HG03432 (cell line): ENCODE results near the gene ARFGAP1.

Experiments
- ATAC-seq: cut with Tn5 transposase; IDR thresholded peaks from one replicate; pipeline ENCODE4 v1.9.1; 2021; ENCODE audit warnings: mild to moderate bottlenecking, moderate library complexity; ENCODE audit not compliant: unreplicated experiment

ARFGAP1 gene

DNA sequence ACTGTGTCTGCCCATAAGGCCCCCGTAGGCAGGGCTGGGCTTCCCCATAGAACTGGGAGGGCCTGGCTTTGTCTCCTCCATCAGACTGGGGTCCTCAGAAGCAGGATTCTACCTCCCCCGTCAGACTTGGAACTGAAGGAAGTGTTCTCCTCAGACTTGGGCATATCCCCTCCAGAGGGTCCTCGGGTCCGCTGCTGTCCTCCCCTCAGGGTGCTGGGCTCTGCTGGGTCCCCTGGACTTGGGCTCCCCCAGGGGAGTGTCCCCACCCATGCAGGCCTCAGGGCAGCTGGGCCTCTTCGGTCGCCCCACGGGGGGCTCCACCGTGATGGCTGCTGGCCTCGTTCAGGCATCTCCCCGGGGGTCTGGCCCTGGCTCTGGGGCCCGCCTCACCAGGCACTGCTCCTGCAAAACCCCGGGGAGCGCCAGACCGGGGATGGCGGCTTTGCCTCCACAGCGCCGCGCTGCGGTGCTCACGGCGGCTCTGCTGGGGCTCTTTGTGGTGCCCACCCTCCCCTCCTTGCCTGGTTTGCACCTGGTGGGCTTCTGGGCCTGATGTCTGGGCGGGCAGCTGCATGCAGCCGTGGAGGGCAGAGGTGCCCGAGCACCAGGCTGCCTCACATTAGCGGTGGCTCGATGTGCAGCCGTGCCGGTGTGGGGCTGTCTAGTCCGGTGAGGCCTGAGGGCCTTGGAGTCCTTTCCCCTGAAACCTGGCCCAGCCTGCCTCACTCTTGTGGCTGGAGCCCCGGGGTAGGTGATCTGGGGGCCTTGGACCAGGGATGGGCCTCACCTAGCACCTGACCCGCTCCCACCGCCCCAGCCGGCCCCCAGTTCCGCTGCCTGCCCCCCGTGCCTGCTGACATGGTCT, 34.3 kb downstream of the ARFGAP1 start:
- no peak for ATAC-seq

DNA sequence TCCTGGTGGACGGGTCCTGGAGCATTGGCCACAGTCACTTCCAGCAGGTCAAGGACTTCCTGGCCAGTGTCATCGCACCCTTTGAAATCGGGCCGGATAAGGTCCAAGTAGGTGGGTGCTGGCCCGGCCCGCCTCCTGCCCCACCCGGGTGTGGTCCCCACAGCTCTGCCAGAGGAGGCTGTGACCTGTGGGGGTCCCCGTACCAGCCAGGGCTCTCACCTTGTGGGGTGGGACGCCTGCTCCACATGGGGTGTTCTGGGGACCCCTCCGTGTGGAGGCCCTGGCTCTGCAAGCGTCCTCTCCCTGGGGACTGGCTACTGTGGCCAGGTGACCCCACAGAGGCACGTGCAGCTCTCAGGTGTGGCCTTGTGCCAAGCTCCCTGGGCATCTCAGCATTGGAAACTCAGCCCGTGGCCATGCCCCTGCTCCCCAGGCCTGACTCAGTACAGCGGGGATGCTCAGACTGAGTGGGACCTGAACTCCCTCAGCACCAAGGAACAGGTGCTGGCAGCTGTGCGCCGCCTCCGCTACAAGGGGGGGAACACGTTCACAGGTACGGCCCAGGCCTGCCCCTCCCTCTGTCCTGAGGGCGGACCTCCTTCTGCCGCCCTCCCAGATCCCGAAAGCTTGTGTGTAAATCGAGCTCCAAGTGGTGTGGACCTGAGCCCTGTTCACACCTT, 35.1 kb downstream of the ARFGAP1 start:
- ATAC-seq: no peak

DNA sequence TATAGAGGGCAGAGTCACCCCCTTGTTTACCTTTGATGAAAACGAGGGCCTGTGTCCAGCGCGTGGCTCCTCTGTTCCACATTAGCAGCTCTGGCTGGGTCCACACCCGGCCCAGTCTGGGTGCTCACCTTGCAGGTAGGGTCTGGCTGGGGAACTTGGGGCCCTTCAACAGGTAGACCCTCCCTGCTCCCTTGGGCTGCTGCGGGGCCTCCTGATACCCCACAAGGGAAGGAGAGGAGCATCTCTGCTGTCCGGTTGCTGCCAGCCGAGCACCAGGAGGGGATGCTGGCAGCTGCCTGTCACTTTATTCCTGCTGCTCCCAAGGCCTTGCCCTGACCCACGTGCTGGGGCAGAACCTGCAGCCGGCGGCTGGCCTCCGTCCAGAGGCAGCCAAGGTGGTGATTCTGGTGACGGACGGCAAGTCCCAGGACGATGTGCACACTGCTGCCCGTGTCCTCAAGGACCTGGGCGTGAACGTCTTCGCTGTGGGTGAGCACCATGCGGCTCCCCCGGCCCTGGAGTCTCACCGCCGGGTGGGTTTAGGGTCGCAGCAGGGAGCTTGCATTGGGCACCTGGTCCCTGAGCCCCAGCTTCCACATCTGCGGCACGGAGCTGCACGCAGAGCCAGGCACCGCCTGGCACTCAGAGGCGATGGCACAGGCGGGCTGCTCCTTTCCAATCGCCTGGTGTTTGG, 35.8 kb downstream of the ARFGAP1 start:
- ATAC-seq: no peak

DNA sequence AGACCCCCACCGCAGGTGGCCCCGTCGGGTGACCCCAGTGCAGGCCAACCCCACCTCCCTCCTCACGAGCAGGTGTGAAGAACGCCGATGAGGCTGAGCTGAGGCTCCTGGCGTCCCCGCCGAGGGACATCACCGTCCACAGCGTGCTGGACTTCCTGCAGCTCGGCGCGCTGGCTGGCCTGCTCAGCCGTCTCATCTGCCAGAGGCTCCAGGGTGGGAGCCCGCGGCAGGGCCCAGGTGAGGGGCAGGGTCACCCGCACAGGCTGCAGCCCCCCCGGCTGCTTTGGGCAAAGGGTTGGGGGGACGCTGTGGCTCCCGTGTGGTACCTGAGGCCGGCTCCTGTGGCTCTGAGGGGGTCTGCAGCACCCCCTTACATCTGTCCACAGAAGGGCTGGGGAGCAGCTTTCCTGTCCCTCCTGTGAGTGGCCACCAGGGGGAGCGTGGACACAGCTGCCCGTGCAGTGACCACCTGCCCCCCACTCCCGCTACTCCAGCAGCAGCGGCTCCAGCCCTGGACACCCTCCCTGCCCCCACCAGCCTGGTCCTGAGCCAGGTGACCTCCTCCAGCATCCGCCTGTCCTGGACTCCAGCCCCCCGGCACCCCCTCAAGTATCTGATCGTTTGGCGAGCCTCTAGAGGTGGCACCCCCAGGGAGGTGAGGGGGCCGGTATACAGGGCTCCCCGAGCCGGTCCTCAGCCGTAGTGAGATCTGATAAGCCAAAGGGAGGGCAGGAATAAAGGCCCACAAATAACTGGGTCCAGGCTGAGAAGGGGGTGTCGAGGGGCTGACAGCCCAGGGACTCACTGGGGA, 36.9 kb downstream of the ARFGAP1 start:
- ATAC-seq: no peak

DNA sequence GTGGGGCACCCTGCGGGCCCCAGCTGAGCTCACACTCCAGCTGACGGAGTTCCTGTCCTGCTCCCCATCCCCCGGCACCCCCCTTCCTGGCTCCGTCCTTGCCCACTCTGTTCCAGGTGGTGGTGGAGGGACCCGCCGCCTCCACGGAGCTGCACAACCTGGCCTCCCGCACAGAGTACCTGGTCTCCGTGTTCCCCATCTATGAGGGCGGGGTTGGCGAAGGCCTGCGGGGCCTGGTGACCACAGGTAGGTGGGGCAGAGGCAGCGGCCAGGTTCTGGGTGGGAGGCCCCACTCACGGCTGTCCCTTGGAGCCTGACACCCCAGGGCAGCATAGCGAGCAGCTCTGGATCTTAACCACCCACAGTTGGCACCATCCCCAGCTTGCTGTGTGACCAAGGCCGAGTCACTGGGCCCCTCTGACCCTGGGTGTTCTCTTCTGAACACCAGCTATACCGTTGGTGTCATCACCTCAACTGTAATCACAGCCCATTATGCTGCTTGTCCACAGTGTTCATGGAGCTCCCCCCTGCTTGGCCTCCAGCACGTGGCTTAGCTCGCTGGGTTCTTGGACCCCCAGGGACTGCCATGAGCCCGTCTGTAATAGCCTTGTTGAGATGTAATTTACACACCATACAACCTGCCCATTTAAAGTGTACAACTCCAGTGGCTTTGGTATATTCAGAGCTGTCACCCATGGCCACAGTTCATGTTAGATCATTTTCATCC, 37.8 kb downstream of the ARFGAP1 start:
- ATAC-seq: no peak

DNA sequence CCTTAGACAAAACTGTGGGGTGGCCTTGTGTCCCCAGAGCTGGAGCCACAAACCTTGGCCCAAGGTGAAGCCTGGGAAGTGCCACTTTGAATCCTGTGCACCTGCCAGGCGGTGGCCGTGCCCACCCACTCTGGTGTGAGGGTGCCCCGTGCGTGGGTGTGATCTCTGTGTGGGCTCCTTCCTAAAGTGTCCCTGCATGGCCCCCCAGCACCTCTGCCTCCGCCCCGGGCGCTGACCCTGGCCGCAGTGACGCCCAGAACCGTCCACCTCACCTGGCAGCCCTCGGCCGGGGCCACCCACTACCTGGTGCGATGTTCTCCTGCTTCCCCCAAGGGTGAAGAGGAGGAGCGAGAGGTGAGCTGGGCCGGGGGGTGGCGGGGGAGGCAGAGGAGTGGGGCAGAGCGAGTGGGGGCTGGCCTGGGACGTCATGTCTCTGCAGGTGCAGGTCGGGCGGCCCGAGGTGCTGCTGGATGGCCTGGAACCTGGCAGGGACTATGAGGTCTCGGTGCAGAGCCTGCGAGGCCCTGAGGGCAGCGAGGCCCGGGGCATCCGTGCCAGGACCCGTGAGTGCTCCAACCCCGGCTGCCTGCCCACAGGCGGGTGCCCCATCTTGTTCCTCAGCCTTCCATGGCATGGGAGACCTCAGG, 38.7 kb downstream of the ARFGAP1 start:
- ATAC-seq: no peak

DNA sequence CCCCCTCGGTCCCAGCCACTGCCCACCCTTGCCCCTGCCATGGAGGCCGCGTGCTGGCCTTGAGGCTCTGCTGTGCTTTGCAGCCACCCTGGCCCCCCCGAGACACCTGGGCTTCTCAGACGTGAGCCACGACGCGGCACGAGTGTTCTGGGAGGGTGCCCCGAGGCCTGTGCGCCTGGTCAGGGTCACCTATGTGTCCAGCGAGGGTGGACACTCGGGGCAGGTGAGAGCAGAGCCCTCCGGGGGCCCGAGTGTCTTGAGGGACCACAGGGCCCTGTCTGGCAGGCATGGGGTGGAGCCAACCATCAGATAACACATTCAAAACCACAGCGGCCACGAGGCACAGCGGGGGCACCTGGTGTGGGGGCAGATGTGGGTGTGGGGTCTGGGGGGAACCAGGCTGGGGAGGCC, 39.2 kb downstream of the ARFGAP1 start:
- ATAC-seq: no peak

DNA sequence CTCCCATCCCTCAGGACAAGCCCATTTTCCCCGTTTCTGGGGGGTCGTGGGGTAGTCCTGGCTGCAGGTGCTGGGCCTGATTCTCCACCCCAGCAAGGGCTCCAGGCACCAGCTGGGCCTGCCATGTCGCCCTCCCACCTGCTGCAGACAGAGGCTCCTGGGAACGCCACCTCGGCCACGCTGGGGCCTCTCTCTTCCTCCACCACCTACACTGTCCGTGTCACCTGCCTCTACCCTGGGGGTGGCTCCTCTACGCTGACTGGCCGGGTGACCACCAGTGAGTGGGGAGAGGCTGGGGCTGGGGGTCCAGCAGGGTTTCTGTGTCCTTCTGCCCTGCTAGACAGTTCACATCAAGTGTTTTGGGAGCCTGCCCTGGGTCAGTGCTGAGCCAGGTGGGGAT, 39.7 kb downstream of the ARFGAP1 start:
- no peak for ATAC-seq

DNA sequence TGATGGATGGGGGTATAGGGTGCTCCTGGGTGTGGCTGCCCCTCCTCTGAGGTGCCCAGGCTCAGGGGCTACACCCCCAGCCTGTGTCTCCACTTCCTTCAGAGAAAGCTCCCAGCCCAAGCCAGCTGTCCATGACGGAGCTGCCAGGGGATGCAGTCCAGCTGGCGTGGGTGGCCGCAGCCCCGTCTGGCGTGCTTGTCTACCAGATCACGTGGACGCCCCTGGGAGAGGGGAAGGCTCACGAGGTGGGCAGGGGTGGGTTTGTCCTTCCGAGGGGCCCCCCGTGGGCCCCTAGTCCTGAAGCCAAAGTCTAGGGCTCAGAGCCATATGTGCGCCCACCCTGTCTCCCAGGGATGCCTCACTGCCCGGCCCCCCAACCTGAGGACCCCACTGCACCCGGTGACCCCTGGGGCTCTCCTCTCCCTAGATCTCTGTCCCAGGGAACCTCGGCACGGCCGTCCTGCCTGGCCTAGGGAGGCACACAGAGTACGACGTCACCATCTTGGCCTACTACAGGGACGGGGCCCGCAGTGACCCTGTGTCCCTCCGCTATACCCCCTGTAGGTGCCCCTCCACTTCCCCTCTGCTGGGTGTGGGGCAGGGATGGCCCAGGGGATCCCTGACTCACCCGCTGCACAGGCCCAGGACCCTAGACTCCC, 40.2 kb downstream of the ARFGAP1 start:
- ATAC-seq: no peak

DNA sequence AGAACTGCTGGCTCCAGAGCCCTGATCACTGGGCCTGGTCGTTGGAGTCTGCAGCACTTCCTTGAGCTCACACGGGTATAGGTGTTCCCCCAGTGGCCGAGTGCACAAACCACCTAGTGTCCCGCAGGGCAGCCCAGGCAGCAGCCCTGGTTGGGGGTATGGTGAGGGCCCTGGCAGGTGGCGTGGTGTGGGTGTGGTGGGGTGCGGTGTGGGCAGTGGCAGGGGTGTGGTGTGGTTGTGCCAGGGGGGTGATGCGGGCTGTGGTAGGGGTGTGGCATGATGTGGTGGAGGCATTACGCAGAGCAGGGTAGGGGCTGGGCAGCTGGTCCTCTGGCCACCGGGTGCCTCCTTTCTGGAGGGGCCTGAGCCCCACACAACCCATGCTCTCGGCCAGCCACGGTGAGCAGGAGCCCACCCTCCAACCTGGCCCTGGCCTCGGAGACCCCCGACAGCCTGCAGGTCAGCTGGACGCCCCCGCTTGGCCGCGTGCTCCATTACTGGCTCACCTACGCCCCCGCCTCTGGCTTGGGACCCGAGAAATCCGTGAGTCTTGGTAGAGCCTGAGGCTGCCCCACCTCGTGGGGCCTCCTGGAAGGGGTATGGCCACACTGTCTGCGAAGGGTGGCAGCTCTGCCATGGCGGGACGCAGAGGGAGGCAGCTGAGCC, 40.9 kb downstream of the ARFGAP1 start:
- ATAC-seq: no peak

DNA sequence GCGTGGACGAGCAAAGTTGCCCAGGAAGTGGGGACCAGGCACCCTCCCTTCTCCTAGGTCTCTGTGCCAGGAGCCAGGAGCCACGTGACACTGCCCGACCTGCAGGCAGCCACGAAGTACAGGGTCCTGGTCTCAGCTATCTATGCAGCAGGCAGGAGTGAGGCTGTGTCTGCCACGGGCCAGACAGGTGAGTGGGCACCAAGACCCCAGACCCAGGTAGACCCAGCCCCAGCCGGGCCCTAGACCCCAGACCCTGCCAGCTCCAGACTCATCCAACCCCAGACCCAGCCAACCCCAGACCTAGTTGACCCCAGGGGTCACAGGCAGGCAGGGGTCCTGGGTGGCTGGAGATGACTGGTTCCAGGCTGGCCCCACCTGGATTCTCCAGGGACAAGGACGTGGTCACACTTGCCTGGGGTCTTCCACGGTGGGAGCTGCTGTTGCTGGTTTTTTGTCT, 41.4 kb downstream of the ARFGAP1 start:
- no peak for ATAC-seq

DNA sequence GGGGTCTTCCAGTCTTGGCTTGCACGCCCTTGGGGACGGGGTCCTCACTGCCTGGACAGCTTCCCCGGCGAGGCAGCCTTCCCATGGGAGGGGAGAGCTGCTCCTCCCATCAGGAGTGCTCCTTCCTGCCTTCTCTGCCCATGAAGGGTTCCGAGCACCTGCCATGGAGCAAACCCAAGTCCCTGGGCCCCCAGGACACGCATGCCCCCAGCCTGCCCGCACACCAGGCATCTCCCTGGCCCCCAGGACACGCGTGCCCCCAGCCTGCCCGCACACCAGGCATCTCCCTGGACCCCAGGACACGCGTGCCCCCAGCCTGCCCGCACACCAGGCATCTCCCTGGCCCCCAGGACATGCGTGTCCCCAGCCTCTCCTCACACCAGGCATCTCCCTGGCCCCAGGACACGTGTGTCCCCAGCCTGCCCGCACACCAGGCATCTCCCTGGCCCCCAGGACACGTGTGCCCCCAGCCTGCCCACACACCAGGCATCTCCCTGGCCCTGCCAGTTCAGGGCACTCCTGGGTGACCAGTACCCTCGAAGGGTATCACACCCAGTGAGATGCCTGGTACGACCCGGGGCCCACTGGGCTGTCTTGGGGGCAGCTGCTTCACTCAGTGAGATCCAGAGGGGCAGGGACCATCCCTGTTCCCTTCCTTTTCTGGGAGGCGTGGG, 42.1 kb downstream of the ARFGAP1 start:
- ATAC-seq: no peak

DNA sequence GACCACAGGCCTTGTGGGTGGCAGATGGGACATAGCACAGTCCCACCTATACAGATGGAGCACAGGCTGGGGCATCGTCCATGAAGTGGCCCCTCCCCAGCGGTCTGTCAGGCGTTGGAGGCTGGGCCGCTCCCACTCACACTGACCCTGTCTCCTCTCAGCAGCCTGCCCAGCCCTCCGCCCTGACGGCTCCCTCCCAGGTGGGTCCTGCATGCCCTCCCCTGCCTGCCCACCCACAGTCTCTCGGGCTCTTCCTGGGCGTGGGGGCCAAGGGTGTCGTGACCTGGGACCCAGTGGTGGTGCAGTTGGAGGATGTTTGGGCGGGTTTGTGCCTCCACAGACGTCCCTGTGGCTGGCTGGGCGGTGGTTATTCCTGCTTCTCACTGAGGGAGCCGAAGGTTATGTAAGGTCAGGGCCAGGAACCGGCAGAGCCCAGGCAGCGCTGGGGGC, 42.7 kb downstream of the ARFGAP1 start:
- no peak for ATAC-seq

DNA sequence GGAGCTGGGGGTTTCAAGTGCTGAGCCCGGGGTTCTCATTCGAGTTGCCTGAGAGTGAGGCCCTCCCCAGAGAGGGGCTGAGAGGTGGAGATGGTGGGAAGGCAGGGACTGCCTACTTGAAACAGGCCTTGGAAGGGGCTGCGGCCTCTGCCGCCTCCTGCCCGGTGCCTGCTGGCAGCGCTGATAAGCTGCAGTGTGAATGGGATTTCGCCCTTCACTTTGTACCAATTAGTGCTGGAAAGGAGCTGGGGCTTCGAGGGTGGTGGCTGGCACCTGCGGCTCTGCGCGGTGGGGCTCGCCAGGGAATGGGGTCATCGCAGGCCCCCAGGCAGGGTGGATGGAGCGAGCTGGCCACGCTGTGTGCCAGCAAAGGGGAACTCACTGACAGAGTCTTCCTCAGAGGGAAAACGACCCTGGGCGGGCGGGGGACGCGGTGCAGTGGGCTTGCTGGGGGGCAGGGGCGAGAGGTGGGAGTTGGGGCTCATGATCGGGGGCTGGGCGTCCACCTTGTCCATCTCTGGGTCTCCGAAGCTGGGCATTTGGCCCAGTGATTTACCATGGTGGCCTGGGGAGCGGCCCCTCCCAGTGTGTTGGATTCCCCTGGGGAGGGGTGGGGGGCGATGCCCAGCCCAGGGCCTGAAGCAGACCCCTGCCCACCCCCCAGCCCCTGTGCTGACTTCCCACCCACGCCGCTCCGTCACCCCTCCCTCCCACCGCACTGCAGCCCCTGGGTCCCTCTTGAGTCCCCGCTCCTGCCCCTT, 43.3 kb downstream of the ARFGAP1 start:
- ATAC-seq: no peak

DNA sequence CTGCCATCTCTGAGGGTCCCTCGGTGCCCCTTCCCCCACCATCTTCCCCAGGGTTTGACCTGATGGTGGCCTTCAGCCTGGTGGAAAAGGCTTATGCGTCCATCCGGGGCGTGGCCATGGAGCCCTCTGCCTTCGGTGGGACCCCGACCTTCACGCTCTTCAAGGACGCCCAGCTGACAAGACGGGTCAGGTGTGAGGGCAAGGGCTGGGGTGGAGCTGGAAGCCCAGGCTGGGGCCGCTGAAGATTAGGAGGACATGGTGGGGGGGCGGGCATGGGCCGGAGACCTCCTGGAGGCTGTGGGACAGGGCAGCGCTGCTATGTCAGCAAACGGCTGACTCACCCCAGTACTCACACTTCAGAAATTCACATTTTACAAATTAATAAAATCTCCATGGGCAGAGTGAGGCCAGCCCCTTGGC, 43.9 kb downstream of the ARFGAP1 start:
- no peak for ATAC-seq

DNA sequence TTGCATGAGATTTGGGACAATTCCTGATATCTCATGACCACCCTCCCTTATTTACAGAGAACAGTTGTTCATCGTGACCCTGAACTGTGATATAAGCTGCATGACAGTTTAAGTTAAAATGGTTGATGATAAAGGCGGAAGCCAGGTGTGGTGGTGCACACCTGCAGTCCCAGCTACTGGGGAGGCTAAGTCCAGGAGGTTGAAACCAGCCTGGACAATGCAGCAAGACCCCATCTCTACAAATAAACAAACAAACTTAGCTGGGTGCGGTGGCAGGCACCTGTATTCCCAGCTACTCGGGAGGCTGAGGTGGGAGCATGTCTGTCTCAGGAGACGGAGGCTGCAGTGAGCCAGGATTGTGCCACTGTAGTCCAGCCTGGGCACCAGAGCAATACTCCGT, 44.4 kb downstream of the ARFGAP1 start:
- no peak for ATAC-seq

DNA sequence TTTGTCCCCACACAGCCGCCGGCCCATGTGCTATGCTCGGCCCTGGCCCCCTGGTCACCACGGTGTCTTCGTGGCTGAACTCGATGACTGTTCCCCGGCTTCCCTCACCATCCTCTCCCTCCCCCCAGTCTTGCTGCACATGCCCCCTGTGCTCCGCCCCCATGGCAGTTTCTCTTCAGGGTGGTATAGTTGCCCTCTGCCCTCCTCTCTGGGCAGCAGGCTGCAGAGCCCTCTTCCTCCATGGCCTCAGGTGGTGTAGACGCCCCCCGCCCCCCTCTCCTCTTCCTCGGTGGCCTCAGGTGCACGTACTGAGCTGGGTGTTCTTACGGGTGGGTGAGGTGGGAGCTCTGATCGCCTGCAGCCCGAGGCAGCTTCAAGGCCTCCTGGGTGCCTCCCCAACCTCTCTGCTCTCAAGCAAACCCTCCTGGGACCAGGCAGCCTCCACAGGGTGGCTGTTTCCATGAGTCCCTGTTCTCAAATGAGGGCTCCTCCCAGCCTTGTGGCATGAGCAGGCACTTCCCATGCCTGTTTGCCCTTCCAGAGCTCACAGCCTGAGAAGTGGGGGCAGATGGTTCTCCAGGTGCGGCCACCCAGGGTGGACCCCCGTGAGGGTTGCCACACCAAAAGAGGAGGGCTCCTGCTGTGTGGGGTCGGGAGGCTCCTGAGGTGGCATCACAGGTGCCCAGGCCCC, 45.1 kb downstream of the ARFGAP1 start:
- no peak for ATAC-seq
